ENCODE results near the gene PDF. TPM values are rescaled to one million over a fixed set of nuclear protein-coding genes. Genes with fewer than 3 reads are reported as not detected.
"Not testable (repeated sequence)": the region's sequence is repeated elsewhere in the genome, so short reads cannot be mapped to it uniquely, and the experiment has no call there.

Gene PDF
- total and polyA plus RNA-seq, 5 donors from 2014 or later: 4.9 to 15.7 (median 9.4) TPM

DNA sequence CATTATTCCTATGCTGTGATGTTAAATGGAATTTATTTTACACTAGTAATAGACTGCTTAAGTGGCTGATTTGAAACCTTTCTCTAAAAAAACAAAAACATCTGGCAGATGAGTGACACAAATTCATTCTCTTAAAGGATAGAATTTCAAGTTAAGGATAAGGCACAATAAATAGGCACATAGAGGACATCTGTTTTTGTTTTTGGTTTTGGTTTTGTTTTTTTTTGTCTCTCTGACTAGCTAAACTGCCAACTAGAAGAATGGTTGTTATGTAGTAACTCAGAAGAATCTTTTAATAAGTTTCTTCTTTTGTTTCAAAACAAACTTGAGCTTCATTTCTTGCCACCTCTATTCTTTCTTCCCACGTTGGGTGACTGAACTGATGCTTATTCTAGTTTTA is 24.4 kb downstream of the PDF start:
- ATAC-seq (ENCODE audit: low read depth in 2 of 2): no peak

GRCh38 chr16:69302301-69302700 is 28.1 kb downstream of the PDF start:
- H3K27ac ChIP-seq (ENCODE audit: insufficient read depth, low read length, poor library complexity, severe bottlenecking): no peak overlapping the region
- no peaks in the 10 kb centered on the region for H3K9me3 Mint-ChIP-seq
- no peak for DNase-seq
- ATAC-seq (ENCODE audit: low read depth in 2 of 2): no peak
- H3K4me1 ChIP-seq (ENCODE audit: control insufficient read depth, insufficient read depth, low read length, poor library complexity, severe bottlenecking): no peaks in the 10 kb centered on the region
- H3K27me3 ChIP-seq (ENCODE audit: control insufficient read depth, insufficient read depth, low read length): no peaks in the 10 kb centered on the region
- H3K4me3 ChIP-seq (ENCODE audit: low read depth, low read length): no peak overlapping the region
- no peak overlapping the region for H3K27ac Mint-ChIP-seq
- H3K4me3 Mint-ChIP-seq: no peak overlapping the region
- H3K36me3 Mint-ChIP-seq: peaks cover 18% of the 10 kb centered on the region
- H3K27me3 Mint-ChIP-seq: no peaks in the 10 kb centered on the region
- peaks cover 0 to 5% (median 0%) of the 10 kb centered on the region in 4 donors for H3K4me1 Mint-ChIP-seq
- no peaks in the 10 kb centered on the region for H3K9me3 ChIP-seq (ENCODE audit: control insufficient read depth in 2 of 2, low read length in 2 of 2)
- H3K36me3 ChIP-seq (ENCODE audit: control insufficient read depth, insufficient read depth, low read length): peaks cover 16% of the 10 kb centered on the region

More for the DNA sequence above, 24.4 kb downstream of the PDF start:
- peaks cover 3 to 10% (median 6%) of the 10 kb centered on the region in 4 donors for H3K4me1 Mint-ChIP-seq
- no peak overlapping the region for H3K27ac ChIP-seq (ENCODE audit: insufficient read depth, low read length, poor library complexity, severe bottlenecking)
- H3K4me3 ChIP-seq (ENCODE audit: low read depth, low read length): no peak overlapping the region
- no peak for DNase-seq
- no peak overlapping the region for H3K4me3 Mint-ChIP-seq
- no peaks in the 10 kb centered on the region for H3K9me3 Mint-ChIP-seq
- H3K4me1 ChIP-seq (ENCODE audit: control insufficient read depth, insufficient read depth, low read length, poor library complexity, severe bottlenecking): peaks cover 6% of the 10 kb centered on the region
- no peaks in the 10 kb centered on the region for H3K27me3 ChIP-seq (ENCODE audit: control insufficient read depth, insufficient read depth, low read length)
- H3K27me3 Mint-ChIP-seq: no peaks in the 10 kb centered on the region
- H3K36me3 Mint-ChIP-seq: peaks cover 14% of the 10 kb centered on the region
- peaks cover 5% of the 10 kb centered on the region for H3K36me3 ChIP-seq (ENCODE audit: control insufficient read depth, insufficient read depth, low read length)
- peak overlapping the region in 1 of 3 donors; percentile 5 for H3K27ac Mint-ChIP-seq
- H3K9me3 ChIP-seq (ENCODE audit: control insufficient read depth in 2 of 2, low read length in 2 of 2): no peaks in the 10 kb centered on the region

GRCh38 chr16:69301861-69302260 is 28.5 kb downstream of the PDF start:
- no peak for ATAC-seq (ENCODE audit: low read depth in 2 of 2)
- peaks cover 16% of the 10 kb centered on the region for H3K36me3 ChIP-seq (ENCODE audit: control insufficient read depth, insufficient read depth, low read length)
- H3K9me3 ChIP-seq (ENCODE audit: control insufficient read depth in 2 of 2, low read length in 2 of 2): no peaks in the 10 kb centered on the region
- no peaks in the 10 kb centered on the region for H3K9me3 Mint-ChIP-seq
- no peaks in the 10 kb centered on the region for H3K4me1 ChIP-seq (ENCODE audit: control insufficient read depth, insufficient read depth, low read length, poor library complexity, severe bottlenecking)
- no peak overlapping the region for H3K27ac ChIP-seq (ENCODE audit: insufficient read depth, low read length, poor library complexity, severe bottlenecking)
- no peak for DNase-seq
- H3K27me3 ChIP-seq (ENCODE audit: control insufficient read depth, insufficient read depth, low read length): no peaks in the 10 kb centered on the region
- peaks cover 0 to 4% (median 0%) of the 10 kb centered on the region in 4 donors for H3K4me1 Mint-ChIP-seq
- no peak overlapping the region for H3K4me3 ChIP-seq (ENCODE audit: low read depth, low read length)
- H3K27ac Mint-ChIP-seq: no peak overlapping the region
- H3K36me3 Mint-ChIP-seq: peaks cover 18% of the 10 kb centered on the region
- no peak overlapping the region for H3K4me3 Mint-ChIP-seq
- no peaks in the 10 kb centered on the region for H3K27me3 Mint-ChIP-seq

DNA sequence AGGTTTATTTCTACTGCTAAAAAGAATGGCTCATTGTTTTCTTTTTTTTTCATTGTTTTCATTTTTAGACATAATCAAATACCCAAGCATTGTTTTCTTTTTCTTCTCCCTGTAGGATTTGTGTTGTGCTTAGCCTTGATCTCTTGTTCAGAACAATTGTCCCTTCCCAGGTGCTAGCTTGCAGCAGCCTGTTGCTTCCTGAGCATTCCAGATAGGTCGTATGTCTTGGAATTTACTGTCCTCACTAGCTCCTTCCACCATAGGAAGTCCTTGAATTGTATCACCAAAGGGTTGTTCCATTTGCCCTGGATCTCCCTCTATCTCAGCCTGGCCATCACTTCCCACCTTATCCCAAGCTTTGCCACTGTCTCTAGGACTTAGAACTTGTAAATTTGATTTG is 29.2 kb downstream of the PDF start:
- no peak overlapping the region for H3K4me3 Mint-ChIP-seq
- no peak overlapping the region for H3K27ac ChIP-seq (ENCODE audit: insufficient read depth, low read length, poor library complexity, severe bottlenecking)
- H3K9me3 Mint-ChIP-seq: no peaks in the 10 kb centered on the region
- H3K27me3 ChIP-seq (ENCODE audit: control insufficient read depth, insufficient read depth, low read length): no peaks in the 10 kb centered on the region
- DNase-seq: no peak
- H3K9me3 ChIP-seq (ENCODE audit: control insufficient read depth in 2 of 2, low read length in 2 of 2): no peaks in the 10 kb centered on the region
- ATAC-seq (ENCODE audit: low read depth in 2 of 2): no peak
- H3K4me1 Mint-ChIP-seq: peaks cover 0 to 4% (median under 1%) of the 10 kb centered on the region in 4 donors
- no peaks in the 10 kb centered on the region for H3K4me1 ChIP-seq (ENCODE audit: control insufficient read depth, insufficient read depth, low read length, poor library complexity, severe bottlenecking)
- no peaks in the 10 kb centered on the region for H3K27me3 Mint-ChIP-seq
- H3K27ac Mint-ChIP-seq: peak overlapping the region in 1 of 3 donors; percentile 14
- H3K4me3 ChIP-seq (ENCODE audit: low read depth, low read length): no peak overlapping the region
- H3K36me3 Mint-ChIP-seq: peaks cover 19% of the 10 kb centered on the region
- H3K36me3 ChIP-seq (ENCODE audit: control insufficient read depth, insufficient read depth, low read length): peaks cover 16% of the 10 kb centered on the region

- no peak overlapping the region for H3K4me3 ChIP-seq (ENCODE audit: low read depth, low read length)
- peaks cover 0 to 2% (median 0%) of the 10 kb centered on the region in 4 donors for H3K4me1 Mint-ChIP-seq
- no peaks in the 10 kb centered on the region for H3K27me3 ChIP-seq (ENCODE audit: control insufficient read depth, insufficient read depth, low read length)
- H3K9me3 Mint-ChIP-seq: no peaks in the 10 kb centered on the region
- no peaks in the 10 kb centered on the region for H3K4me1 ChIP-seq (ENCODE audit: control insufficient read depth, insufficient read depth, low read length, poor library complexity, severe bottlenecking)
- no peaks in the 10 kb centered on the region for H3K9me3 ChIP-seq (ENCODE audit: control insufficient read depth in 2 of 2, low read length in 2 of 2)
- no peaks in the 10 kb centered on the region for H3K27me3 Mint-ChIP-seq
- H3K27ac ChIP-seq (ENCODE audit: insufficient read depth, low read length, poor library complexity, severe bottlenecking): no peak overlapping the region
- H3K4me3 Mint-ChIP-seq: no peak overlapping the region
- H3K36me3 Mint-ChIP-seq: peaks cover 11% of the 10 kb centered on the region
- peak overlapping the region in 1 of 3 donors; percentile 81 for H3K27ac Mint-ChIP-seq
- DNase-seq: no peak
- ATAC-seq (ENCODE audit: low read depth in 2 of 2): no peak
- peaks cover 16% of the 10 kb centered on the region for H3K36me3 ChIP-seq (ENCODE audit: control insufficient read depth, insufficient read depth, low read length)
Observed at GRCh38 chr16:69298261-69298660, 32.1 kb downstream of the PDF start.

DNA sequence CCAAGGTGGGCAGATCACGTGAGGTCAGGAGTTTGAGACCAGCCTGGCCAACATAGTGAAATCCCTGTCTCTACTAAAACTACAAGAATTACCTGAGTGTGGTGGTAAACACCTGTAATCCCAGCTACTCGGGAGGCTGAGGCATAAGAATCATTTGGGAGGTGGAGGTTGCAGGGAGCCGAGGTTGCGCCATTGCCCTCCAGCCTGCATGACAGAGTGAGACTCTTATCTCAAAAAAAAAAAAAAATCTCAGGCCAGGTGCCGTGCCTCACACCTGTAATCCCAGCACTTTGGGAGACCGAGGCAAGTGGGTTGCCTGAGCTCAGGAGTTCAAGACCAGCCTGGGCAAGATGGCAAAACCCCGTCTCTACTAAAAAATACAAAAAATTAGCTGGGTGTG is 33.6 kb downstream of the PDF start:
- H3K36me3 Mint-ChIP-seq: peaks cover 11% of the 10 kb centered on the region
- ATAC-seq (ENCODE audit: low read depth in 2 of 2); H3K9me3 Mint-ChIP-seq; H3K4me3 ChIP-seq (ENCODE audit: low read depth, low read length); H3K4me1 ChIP-seq (ENCODE audit: control insufficient read depth, insufficient read depth, low read length, poor library complexity, severe bottlenecking); H3K27me3 Mint-ChIP-seq; H3K27ac Mint-ChIP-seq; H3K4me1 Mint-ChIP-seq; DNase-seq; H3K9me3 ChIP-seq (ENCODE audit: control insufficient read depth in 2 of 2, low read length in 2 of 2); H3K27ac ChIP-seq (ENCODE audit: insufficient read depth, low read length, poor library complexity, severe bottlenecking); H3K27me3 ChIP-seq (ENCODE audit: control insufficient read depth, insufficient read depth, low read length); H3K4me3 Mint-ChIP-seq: not testable (repeated sequence)
- H3K36me3 ChIP-seq (ENCODE audit: control insufficient read depth, insufficient read depth, low read length): peaks cover 15% of the 10 kb centered on the region

DNA sequence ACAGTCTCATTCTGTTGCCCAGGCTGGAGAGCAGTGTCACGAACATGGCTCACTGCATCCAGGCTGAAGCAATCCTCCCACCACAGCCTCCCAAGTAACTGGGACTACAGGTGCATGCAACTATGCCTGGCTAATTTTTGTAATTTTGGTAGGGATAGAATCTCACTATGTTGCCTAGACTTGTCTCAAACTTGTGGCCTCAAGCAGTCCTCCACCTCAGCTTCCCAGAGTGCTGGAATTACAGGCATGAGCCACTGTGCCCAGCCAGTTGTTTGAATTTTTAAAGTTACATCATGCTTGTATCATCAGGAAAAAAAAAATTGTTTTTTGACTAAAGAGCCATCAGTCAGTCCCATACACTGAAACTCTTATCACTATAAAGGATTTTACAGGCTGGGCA is 36.3 kb downstream of the PDF start:
- ATAC-seq (ENCODE audit: low read depth in 2 of 2): no peak
- H3K4me3 ChIP-seq (ENCODE audit: low read depth, low read length): no peak overlapping the region

DNA sequence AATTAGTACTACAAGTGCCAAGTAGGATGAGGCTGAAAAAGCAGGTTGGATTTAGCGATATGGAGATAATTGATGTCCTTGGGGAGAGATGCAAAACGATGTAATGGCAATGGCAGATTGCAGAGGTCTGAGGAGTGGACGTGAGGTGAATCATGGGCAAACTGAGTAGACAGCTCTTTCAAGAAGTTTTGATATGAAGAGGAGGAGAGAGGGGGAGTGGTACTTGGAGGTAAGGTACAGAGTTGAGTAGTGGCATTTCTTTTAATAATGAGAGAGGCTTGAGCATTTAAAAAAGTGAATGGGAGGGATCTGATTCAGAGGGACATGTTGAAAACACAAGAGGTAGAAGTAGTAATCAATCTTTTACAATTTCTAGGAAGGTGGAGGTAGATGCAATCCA is 37.0 kb downstream of the PDF start:
- H3K27me3 Mint-ChIP-seq: no peaks in the 10 kb centered on the region
- H3K36me3 Mint-ChIP-seq: peaks cover 7% of the 10 kb centered on the region
- Histone ChIP-seq H3K27ac (ENCODE audit: insufficient read depth, low read length, poor library complexity, severe bottlenecking) (no peak overlapping the region), H3K4me1 (ENCODE audit: control insufficient read depth, insufficient read depth, low read length, poor library complexity, severe bottlenecking) (no peaks in the 10 kb centered on the region), H3K27me3 (ENCODE audit: control insufficient read depth, insufficient read depth, low read length) (no peaks in the 10 kb centered on the region), H3K36me3 (ENCODE audit: control insufficient read depth, insufficient read depth, low read length) (no peaks in the 10 kb centered on the region), H3K4me3 (ENCODE audit: low read depth, low read length) (no peak overlapping the region), H3K9me3 (ENCODE audit: control insufficient read depth in 2 of 2, low read length in 2 of 2) (no peaks in the 10 kb centered on the region)
- DNase-seq (no peak), ATAC-seq (ENCODE audit: low read depth in 2 of 2) (no peak)
- peak overlapping the region in 1 of 3 donors; percentile 38 for H3K27ac Mint-ChIP-seq
- H3K4me3 Mint-ChIP-seq: no peak overlapping the region
- no peaks in the 10 kb centered on the region for H3K9me3 Mint-ChIP-seq
- peaks cover 0 to 2% (median 0%) of the 10 kb centered on the region in 4 donors for H3K4me1 Mint-ChIP-seq

More for the DNA sequence above, 36.3 kb downstream of the PDF start:
- Histone ChIP-seq H3K9me3 (ENCODE audit: control insufficient read depth in 2 of 2, low read length in 2 of 2) (no peaks in the 10 kb centered on the region), H3K4me1 (ENCODE audit: control insufficient read depth, insufficient read depth, low read length, poor library complexity, severe bottlenecking) (no peaks in the 10 kb centered on the region), H3K27ac (ENCODE audit: insufficient read depth, low read length, poor library complexity, severe bottlenecking) (no peak overlapping the region), H3K36me3 (ENCODE audit: control insufficient read depth, insufficient read depth, low read length) (no peaks in the 10 kb centered on the region), H3K27me3 (ENCODE audit: control insufficient read depth, insufficient read depth, low read length) (no peaks in the 10 kb centered on the region)
- peak overlapping the region in 1 of 3 donors; percentile 38 for H3K27ac Mint-ChIP-seq
- no peak for DNase-seq
- H3K36me3 Mint-ChIP-seq: peaks cover 7% of the 10 kb centered on the region
- H3K4me1 Mint-ChIP-seq: peaks cover 0 to 2% (median 0%) of the 10 kb centered on the region in 4 donors
- no peak overlapping the region for H3K4me3 Mint-ChIP-seq
- H3K9me3 Mint-ChIP-seq: no peaks in the 10 kb centered on the region
- no peaks in the 10 kb centered on the region for H3K27me3 Mint-ChIP-seq

Measured in CD4-positive, CD25-positive, alpha-beta regulatory T cell (primary cell).